HL-60/S4 treated with retinoic acid at 250 ng/mL for 4 days and 3 days (cell line): ENCODE data around the gene NUDT6.

ENCODE experiments used
- in situ Hi-C: fragments of 300-500 bp; cut with MboI; formaldehyde crosslinking; loops from 2 replicates; pipeline ENCODE4 v1.7.0; 2022; ENCODE audit warnings: low sequenced_read_pairs

Gene NUDT6

DNA sequence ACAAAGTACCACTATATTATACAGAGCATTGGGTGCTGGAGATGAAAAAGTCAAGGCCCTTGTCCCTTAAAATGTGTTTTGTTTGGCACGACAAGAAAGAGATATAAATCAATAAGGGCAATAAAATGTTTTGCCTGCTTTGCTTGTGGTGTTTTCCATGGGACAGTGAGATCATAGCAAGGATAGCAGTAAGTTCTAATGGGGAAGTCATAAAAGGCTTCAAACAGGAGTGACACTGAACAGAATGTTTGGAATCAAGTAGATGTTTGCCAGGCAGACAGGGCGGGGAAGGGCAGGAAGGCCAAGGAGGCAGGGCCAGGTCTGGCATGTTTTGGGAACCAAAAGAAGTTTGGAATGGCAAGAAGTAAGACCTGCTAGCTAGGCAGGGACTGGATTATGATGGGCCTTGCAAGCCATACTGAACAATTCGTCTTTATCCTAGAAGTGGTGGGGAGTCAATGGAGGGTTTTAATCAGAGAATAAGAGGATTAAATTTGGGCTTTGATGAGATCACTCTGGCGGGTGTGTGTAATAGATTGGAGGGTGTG, 79.3 kb downstream of the NUDT6 start:
- in situ Hi-C loops, result no loop called here
